ENCODE data around the gene HLA-DMA. TPM values are rescaled to one million over a fixed set of nuclear protein-coding genes. Genes with fewer than 3 reads are reported as not detected.
"Not testable (repeated sequence)": the region's sequence is repeated elsewhere in the genome, so short reads cannot be mapped to it uniquely, and the experiment has no call there.

HLA-DMA gene
- total RNA-seq, 1 experiment from 2014 or later, result 0.14 TPM

- no peak overlapping the region for H3K4me3 ChIP-seq
- no peaks in the 10 kb centered on the region for H3K9me3 ChIP-seq (replicated peaks)
- DNase-seq, result no peak
- no peaks in the 10 kb centered on the region for H3K36me3 ChIP-seq
- no peak overlapping the region for H3K27ac ChIP-seq
- peaks cover 8% of the 10 kb centered on the region for H3K27me3 ChIP-seq
- H3K4me1 ChIP-seq, result no peaks in the 10 kb centered on the region
Measured at GRCh38 chr6:32950010-32950409, 2.9 kb downstream of the HLA-DMA start.

DNA sequence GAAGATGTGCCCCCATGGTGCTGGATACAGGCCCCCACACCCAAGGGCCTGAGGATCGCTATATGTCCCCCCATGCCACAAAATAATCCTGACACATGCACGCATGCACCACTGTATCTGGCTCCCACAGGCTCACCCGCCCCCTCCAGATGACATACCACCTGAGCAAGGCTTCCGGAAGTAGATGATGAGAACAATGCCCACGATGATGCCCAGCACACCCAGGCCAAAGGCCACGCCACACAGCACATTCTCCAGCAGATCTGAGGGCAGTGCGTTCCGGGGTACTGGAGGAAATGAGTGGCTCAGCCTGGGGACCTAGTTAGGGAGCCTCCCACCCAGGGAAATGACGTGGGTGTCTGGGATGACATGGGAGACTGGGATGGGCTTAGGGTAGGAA lies 3.8 kb downstream of the HLA-DMA start:
- Histone ChIP-seq H3K27ac (no peak overlapping the region), H3K4me3 (no peak overlapping the region), H3K9me3 (replicated peaks) (no peaks in the 10 kb centered on the region), H3K36me3 (no peaks in the 10 kb centered on the region), H3K27me3 (peaks cover 8% of the 10 kb centered on the region), H3K4me1 (no peaks in the 10 kb centered on the region)
- DNase-seq, result no peak

- Histone ChIP-seq H3K27ac (no peak overlapping the region), H3K36me3 (no peaks in the 10 kb centered on the region), H3K9me3 (replicated peaks) (no peaks in the 10 kb centered on the region), H3K27me3 (peaks cover 8% of the 10 kb centered on the region), H3K4me3 (no peak overlapping the region), H3K4me1 (no peaks in the 10 kb centered on the region)
- peak in 1 of 2 experiments; percentile 45 for DNase-seq
Measured at GRCh38 chr6:32947552-32948465, 5.1 kb downstream of the HLA-DMA start.

DNA sequence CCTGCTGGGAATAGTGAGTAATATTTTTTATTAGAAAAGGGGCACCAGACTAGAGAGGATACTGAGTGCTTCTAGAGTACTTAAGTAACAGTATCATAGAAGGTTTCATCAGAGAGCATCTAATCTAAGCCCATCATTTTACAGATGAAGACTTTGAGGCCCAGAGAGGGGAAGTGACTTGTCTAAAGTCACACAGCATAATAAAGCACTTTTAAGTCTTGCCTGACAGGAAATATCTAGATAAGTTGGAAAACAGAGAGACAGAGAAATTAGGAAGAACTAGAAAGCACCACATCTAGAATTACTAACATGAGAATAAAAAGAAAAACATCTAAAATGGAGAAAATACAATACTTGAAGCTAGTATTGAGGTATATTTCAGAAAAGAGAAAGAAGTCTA lies 6.0 kb downstream of the HLA-DMA start:
- Histone ChIP-seq H3K4me3 (no peak overlapping the region), H3K9me3 (replicated peaks) (no peaks in the 10 kb centered on the region), H3K27me3 (peaks cover 8% of the 10 kb centered on the region), H3K27ac (no peak overlapping the region), H3K36me3 (no peaks in the 10 kb centered on the region), H3K4me1 (no peaks in the 10 kb centered on the region)
- DNase-seq, result no peak

GRCh38 chr6:32945953-32946352 lies 6.9 kb downstream of the HLA-DMA start:
- Histone ChIP-seq H3K36me3 (no peaks in the 10 kb centered on the region), H3K9me3 (replicated peaks) (no peaks in the 10 kb centered on the region), H3K27ac (no peak overlapping the region), H3K4me3 (no peak overlapping the region), H3K27me3 (peaks cover 11% of the 10 kb centered on the region), H3K4me1 (no peaks in the 10 kb centered on the region)
- no peak for DNase-seq

GRCh38 chr6:32945108-32945760 lies 7.7 kb downstream of the HLA-DMA start:
- Histone ChIP-seq H3K27me3 (peaks cover 15% of the 10 kb centered on the region), H3K27ac (no peak overlapping the region), H3K36me3 (no peaks in the 10 kb centered on the region), H3K4me1 (no peaks in the 10 kb centered on the region), H3K4me3 (no peak overlapping the region), H3K9me3 (replicated peaks) (no peaks in the 10 kb centered on the region)
- DNase-seq, result no peak

GRCh38 chr6:32943864-32944649 lies 8.8 kb downstream of the HLA-DMA start:
- Histone ChIP-seq H3K27me3 (peaks cover 15% of the 10 kb centered on the region), H3K27ac (no peak overlapping the region), H3K4me3 (no peak overlapping the region), H3K9me3 (replicated peaks) (no peaks in the 10 kb centered on the region), H3K4me1 (no peaks in the 10 kb centered on the region), H3K36me3 (no peaks in the 10 kb centered on the region)
- DNase-seq, result no peak

GRCh38 chr6:32942555-32943123 lies 10.3 kb downstream of the HLA-DMA start:
- H3K4me1 ChIP-seq; H3K4me3 ChIP-seq; H3K36me3 ChIP-seq; H3K27ac ChIP-seq; H3K9me3 ChIP-seq (replicated peaks); DNase-seq: not testable (repeated sequence)
- peaks cover 14% of the 10 kb centered on the region for H3K27me3 ChIP-seq

DNA sequence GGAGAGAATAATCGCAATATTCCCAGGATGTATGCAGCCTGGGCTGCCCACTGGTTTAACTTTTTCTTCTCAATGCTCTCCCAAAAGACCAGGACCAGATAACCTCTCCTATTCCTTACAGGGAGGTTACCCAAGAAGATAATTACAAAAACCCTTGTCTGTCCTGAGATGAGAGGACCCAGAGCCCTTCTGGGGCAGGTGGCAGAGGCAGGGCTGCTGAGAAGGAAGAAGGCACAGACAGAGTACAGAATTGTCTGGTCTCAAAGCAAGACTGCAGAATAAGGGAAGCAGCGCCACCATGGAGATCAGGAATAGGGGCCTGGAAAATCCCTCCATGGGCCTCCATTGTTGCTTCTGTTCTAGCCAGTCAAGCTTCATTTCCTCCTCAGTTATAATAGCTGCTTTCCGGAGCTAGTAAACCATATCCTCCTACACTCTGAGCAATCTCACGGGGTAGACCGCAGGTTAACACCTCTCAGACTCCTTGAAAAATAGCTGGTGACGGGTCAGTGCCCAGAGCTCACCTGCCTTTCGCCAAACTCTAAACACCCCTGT lies 11.6 kb downstream of the HLA-DMA start:
- Histone ChIP-seq H3K4me1 (no peaks in the 10 kb centered on the region), H3K27ac (no peak overlapping the region), H3K27me3 (peaks cover 17% of the 10 kb centered on the region), H3K4me3 (no peak overlapping the region), H3K9me3 (replicated peaks) (no peaks in the 10 kb centered on the region), H3K36me3 (no peaks in the 10 kb centered on the region)
- DNase-seq, result no peak

DNA sequence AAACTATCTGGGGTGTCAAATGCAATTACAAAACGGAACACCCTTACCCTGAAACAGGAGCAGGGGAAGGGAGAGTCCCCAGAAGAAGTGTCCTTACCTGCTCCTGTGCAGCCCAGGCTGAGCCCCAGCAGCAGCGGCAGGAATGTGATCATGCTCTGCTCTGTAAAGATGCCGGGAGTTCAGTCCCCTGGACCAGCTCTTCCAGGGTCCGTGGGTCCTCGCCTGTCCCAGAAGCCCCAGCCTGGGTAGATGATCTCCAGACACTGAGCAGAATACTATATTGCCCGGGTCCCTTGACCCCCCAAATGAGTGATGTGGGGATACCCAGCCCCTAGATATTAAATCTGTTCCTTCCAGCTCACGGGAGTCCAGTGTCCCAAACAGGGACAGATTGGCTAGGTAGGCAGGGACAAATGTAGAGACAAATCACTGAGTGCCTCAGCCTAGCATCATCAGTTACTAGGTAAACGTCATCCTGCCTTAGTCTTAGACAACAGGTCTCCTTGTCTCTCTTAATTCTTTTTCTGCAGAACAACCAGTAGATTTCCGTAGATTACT lies 12.2 kb downstream of the HLA-DMA start, which contains the start of gene HLA-DMB:
HLA-DMB (minus strand) TSS at position 373 of the 558 bp plus-strand sequence; CDS start at position 152, 221 bp downstream.
- no peaks in the 10 kb centered on the region for H3K36me3 ChIP-seq
- peak in 1 of 2 experiments; percentile 37 for DNase-seq
- no peaks in the 10 kb centered on the region for H3K4me1 ChIP-seq
- no peak within 1 kb of the TSS for H3K4me3 ChIP-seq
- H3K27ac ChIP-seq, result no peak within 1 kb of the TSS
- no peaks in the 10 kb centered on the region for H3K9me3 ChIP-seq (replicated peaks)
- peaks cover 17% of the 10 kb centered on the region for H3K27me3 ChIP-seq

DNA sequence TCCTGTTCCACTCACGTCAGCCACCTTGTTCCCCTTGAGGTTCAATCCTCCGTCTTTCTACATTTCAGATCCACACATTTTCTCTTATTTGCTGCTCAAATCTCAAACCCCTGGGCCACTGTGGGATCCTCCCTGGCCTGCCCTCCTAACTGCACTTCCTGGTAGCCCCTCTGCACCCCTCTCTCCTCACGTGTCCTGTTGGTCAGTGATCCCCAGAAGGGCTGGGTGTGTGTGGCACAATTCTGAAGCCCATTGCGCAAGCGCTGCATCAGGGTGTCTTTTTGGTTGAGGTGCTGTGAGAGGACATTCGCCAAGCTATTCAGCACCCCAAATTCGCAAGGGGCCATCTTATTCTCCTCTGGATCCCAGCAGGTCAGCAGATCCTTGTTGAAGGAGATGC lies 14.4 kb downstream of the HLA-DMA start:
- H3K27ac ChIP-seq, result no peak overlapping the region
- no peaks in the 10 kb centered on the region for H3K4me1 ChIP-seq
- no peaks in the 10 kb centered on the region for H3K36me3 ChIP-seq
- H3K4me3 ChIP-seq, result no peak overlapping the region
- no peak for DNase-seq
- H3K27me3 ChIP-seq, result peaks cover 17% of the 10 kb centered on the region
- H3K9me3 ChIP-seq (replicated peaks), result no peaks in the 10 kb centered on the region

DNA sequence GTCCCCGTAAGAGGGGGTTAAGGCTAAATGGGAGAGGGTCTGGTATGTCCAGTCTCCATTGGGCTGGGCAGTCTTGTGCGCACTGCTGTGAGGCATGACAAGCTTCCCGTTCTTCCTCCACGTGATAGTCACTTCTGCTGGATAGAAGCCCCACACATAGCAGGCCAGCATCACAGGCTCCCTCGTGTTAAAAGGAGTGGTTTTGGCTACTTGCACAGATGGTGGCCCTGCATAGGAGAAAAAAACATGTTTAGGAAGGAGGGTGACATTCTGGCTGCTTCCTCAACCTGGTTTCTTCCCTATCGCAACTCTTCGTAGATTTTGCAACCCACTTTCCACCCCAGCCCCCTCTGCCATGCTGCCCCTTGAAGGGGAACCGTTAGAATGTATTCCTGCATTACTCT lies 15.7 kb downstream of the HLA-DMA start:
- Histone ChIP-seq H3K27me3 (peaks cover 17% of the 10 kb centered on the region), H3K4me1 (no peaks in the 10 kb centered on the region), H3K36me3 (no peaks in the 10 kb centered on the region), H3K4me3 (no peak overlapping the region), H3K9me3 (replicated peaks) (no peaks in the 10 kb centered on the region), H3K27ac (no peak overlapping the region)
- no peak for DNase-seq

DNA sequence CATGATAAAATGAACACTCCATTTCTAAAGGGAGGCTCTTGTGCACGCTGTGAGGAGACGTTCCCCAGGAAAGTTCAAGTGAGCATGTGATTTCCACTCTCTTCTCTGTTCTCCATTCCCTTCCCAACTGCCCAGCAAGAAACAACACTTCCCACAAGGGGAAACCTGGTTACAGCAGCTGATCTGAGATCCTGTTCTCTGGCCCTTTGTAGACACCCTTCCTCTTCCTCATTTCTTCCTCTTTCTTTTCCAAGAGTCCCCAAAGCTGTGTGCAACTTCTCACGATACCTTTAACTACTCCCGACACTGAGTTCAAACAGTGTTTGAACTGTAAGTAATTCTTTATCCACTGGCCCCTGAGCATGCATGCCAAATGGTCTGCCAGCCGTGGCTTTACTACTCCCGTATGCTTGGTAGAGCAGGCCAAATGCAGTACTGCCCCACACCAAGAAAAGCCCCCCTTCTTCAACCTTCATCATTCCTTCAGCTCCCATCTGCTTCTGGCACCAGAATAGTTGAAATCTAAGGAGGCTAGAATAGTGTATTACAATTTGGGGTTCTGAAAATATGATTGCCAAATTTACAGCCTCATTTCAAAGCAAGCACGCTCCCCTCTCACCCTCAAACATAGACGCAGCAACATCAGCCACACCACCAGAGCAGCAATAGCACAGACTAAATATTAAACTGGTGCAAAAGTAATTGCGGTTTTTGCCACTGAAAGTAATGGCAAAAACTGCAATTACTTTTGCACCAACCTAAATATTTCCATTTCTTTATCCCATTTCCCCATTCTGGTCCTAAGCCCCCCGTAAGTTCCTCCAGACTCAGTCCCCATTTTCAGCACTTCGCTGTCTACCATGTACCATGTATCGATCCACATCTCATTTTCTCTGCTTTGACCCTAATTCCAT lies 16.4 kb downstream of the HLA-DMA start:
- Histone ChIP-seq H3K4me1 (no peaks in the 10 kb centered on the region), H3K4me3 (no peak overlapping the region), H3K36me3 (no peaks in the 10 kb centered on the region), H3K27me3 (peaks cover 17% of the 10 kb centered on the region), H3K9me3 (replicated peaks) (no peaks in the 10 kb centered on the region), H3K27ac (no peak overlapping the region)
- no peak for DNase-seq
